Choroid plexus epithelial cell (primary cell): ENCODE data around the gene RCAN2.

Source experiments
- DNase-seq: peaks from one replicate; pipeline ENCODE4 v3.0.0-alpha.2; 2010; ENCODE audit warnings: low read depth
- H3K4me3 ChIP-seq: 2 replicates; pipeline ENCODE4 v1.5.1; 2011; ENCODE audit warnings: low read depth, mild to moderate bottlenecking, control low read depth, low read length, moderate library complexity
- TF ChIP-seq, protein P1 (sequence below): conservative IDR thresholded peaks from 2 replicates; pipeline ENCODE4 v1.5.1; 2011; ENCODE audit warnings: low read depth, mild to moderate bottlenecking, control low read depth, inconsistent platforms, low read length, moderate library complexity

The RCAN2 gene

DNA sequence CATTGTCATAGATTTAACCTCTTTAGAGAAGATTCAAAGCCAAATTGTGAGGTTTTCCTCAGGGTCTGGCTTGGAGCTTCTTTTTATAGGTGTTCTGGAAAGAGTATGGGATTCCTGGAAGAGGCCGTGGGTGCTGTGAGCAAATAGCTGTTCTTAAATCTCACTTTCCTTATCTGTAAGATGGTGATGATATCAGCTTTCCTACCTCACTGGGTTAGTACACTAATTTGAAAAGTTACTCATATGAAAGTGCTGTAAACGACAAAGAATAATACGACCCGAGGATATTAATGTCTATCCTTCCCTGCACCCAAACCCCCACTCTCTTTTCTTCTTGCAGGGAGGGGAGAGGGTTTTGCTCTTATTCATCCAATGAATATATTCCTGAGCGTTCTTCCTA lies 203.6 kb downstream of the RCAN2 start:
- H3K4me3 ChIP-seq, result no peak overlapping the region
- no peak for DNase-seq
- TF ChIP-seq, protein P1, sequence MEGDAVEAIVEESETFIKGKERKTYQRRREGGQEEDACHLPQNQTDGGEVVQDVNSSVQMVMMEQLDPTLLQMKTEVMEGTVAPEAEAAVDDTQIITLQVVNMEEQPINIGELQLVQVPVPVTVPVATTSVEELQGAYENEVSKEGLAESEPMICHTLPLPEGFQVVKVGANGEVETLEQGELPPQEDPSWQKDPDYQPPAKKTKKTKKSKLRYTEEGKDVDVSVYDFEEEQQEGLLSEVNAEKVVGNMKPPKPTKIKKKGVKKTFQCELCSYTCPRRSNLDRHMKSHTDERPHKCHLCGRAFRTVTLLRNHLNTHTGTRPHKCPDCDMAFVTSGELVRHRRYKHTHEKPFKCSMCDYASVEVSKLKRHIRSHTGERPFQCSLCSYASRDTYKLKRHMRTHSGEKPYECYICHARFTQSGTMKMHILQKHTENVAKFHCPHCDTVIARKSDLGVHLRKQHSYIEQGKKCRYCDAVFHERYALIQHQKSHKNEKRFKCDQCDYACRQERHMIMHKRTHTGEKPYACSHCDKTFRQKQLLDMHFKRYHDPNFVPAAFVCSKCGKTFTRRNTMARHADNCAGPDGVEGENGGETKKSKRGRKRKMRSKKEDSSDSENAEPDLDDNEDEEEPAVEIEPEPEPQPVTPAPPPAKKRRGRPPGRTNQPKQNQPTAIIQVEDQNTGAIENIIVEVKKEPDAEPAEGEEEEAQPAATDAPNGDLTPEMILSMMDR, result no peak

DNA sequence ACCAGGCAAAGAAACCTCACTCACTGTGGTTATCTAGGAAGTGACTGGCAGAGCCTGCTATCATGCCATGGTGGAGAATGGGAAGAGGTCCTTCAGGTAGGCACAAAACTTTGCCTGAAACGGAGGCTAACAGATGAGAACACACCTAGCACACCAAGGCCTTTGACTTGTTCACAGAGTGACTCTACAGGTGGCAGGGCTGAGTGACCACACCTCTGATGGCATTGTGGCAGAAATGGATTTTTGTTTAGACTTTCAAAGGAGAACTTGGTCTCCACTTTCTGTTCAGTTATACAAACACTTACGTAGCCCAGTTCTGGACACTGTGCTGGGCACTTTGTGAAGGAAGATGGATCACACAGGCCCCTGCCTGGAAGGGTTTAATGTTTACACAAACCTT lies 204.2 kb downstream of the RCAN2 start:
- H3K4me3 ChIP-seq, result no peak overlapping the region
- TF ChIP-seq, protein P1, result no peak
- DNase-seq, result no peak

DNA sequence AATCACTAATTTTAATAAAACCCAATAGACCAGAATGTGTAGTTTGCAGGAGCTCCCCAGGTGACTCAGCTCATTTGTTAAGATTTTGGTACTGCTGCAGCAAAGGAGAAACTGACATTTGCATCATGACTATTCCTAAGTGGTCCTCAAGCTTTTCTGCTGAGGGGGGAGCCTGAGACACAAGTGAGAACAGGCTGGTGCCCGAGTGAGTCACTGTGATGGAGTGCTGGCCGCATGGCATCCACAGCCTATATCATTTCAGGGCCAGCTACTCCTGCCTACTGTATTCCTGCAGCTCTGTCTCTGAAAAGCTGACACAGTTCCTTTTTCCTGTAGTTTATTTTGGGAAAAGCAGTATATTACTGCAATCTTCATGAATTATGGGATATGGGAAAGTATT lies 206.8 kb downstream of the RCAN2 start:
- no peak for DNase-seq
- TF ChIP-seq, protein P1, result no peak
- no peak overlapping the region for H3K4me3 ChIP-seq

DNA sequence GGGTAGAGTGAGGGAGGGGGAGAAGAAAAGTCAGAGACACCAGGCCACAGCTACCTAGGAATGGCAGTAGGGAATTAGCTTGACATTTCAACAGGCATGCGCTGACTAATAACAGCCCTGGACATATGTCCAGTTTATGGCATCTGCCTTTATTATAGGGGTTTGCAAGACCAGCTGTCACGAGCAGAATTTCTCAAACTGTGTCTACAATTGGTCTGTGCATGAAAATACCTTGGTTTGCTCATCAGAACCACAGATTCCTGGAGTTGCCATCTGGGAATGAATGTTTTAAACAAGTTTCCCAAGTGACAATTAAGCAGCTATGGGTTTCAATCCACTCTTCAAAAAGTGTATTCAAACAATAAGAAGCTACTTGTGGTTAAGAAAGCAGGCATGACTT lies 210.1 kb downstream of the RCAN2 start:
- no peak overlapping the region for H3K4me3 ChIP-seq
- DNase-seq, result no peak
- TF ChIP-seq, protein P1, result no peak

DNA sequence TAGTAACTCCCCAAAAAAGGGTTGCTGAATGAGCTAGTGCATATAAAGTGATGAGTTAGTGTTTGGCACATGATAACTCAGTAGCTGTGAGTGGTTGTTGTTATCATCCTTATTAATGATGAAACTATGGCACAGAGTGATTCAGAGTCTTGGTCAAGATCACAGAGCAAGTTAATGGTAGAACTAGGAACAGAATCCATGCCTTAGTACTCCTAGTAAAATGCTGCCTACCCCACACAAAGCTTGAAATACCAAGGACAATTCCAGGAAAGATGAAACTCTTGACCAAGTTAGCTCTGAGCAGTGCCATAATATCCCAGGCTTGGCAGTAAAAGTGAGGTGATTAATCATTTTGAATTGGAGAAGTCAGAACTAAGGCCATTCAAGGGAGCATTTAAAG lies 211.4 kb downstream of the RCAN2 start:
- TF ChIP-seq, protein P1, result no peak
- no peak overlapping the region for H3K4me3 ChIP-seq
- DNase-seq, result no peak

DNA sequence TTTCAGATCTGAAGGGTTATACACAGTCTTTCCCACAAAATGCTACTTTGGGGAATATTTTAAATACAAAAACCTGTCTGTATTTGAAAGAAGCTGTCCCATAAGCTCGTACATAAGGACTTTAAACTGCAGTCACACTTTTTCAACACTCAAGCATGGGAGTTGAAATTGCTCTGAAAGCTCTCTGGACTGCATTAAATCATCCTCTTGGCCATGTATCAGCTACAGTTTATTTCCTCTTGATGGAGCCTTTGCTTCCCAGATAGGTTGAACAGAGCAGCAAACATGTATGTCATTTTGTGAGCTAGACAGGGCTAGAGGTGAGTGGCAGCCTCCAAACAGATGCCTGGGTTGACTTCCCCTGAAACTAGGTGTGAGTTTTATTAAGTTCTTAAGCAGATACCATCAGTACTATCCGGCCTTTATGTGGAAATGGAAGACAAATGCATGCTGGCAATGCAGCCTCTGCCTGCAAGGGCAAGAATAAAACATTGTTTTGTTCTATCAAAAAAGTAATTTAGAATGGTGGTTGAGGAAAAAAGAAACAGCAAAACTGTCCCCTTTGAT lies 214.6 kb downstream of the RCAN2 start:
- TF ChIP-seq, protein P1, result no peak
- DNase-seq, result no peak
- H3K4me3 ChIP-seq, result no peak overlapping the region

DNA sequence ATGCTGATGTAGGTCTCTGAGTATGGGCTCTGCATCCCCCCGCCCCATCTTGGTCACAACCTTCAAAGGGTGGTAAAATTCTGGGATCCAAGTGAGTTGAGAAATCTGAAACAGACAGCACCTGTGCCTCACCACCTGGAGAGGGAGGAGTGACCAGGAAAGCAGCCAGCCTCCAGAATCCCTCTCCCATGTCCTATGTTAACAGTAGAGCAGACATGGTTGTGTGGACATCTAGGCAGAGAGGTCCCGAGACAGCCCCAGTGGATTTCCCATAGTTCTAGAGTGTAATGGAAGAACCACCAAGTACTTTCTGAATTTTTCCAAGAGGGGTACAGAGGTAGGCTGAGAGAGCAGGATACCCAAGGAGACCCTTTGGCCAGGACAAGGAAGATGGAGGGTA lies 216.7 kb downstream of the RCAN2 start:
- TF ChIP-seq, protein P1, result no peak

More for the DNA sequence above, 216.7 kb downstream of the RCAN2 start:
- no peak for DNase-seq
- no peak overlapping the region for H3K4me3 ChIP-seq
